K562 (cell line): ENCODE measurements around the gene PPDPF. TPM values are rescaled to one million over a fixed set of nuclear protein-coding genes. Genes with fewer than 3 reads are reported as not detected.

ENCODE experiments used
- EWSR1 ChIP-seq: fragments of 450-650 bp; IDR thresholded peaks from 2 replicates; pipeline ENCODE4 v1.6.1; 2018; ENCODE audit warnings: borderline replicate concordance, mild to moderate bottlenecking, low read depth, moderate library complexity; ENCODE audit not compliant: partially characterized antibody
- HOXB6 ChIP-seq: fragments of 250-450 bp; sonication (Bioruptor Pico); IDR thresholded peaks from 2 replicates; pipeline ENCODE4 v1.5.1; 2022; ENCODE audit warnings: mild to moderate bottlenecking, borderline replicate concordance
- HSF4 ChIP-seq: fragments of 250-450 bp; sonication (Bioruptor Pico); IDR thresholded peaks from 2 replicates; pipeline ENCODE4 v2.1.2; 2022; ENCODE audit warnings: mild to moderate bottlenecking, moderate library complexity, borderline replicate concordance
- NFRKB ChIP-seq: fragments of 450-650 bp; IDR thresholded peaks from 2 replicates; pipeline ENCODE4 v1.6.1; 2016; ENCODE audit warnings: low read depth
- ZNF655 ChIP-seq: fragments of 250-450 bp; sonication (Bioruptor Pico); IDR thresholded peaks from 2 replicates; pipeline ENCODE4 v1.5.0; 2021
- polyA plus RNA-seq, 8 experiments: library from polyadenylated mRNA; depleted of rRNA in 4 of 8; stranded (reverse) in 5 of 8; unstranded in 3 of 8; fragments of >200 nt; fragmentation: Nextera tagmentation in 2 of 8; fragmentation: Illumina TruSeq in 1 of 8; extraction: Ambion mirVana in 2 of 8; extraction: Trizol in 1 of 8; gene quantifications; 2 replicates each; pipeline versions ENCODE4 v1.2.1 to v1.2.3, GENCODE V29; 2011 to 2014; ENCODE audit warnings: inconsistent platforms in 1 of 8, missing spikeins in 1 of 8
- total RNA-seq, 7 experiments: library from RNA; depleted of rRNA in 6 of 7; stranded (reverse); fragments of >200 nt in 6 of 7; fragmentation: Illumina TruSeq in 2 of 7; extraction: Trizol in 2 of 7; gene quantifications; 2 replicates each; pipeline versions ENCODE4 v1.2.1 to v1.2.3, GENCODE V29; 2011 to 2021; ENCODE audit warnings: low replicate concordance in 1 of 7
- TF ChIP-seq, protein P1 (sequence below): sonication (generic); formaldehyde crosslinking; IDR thresholded peaks from 2 replicates; pipeline ENCODE4 v1.8.0; 2022; ENCODE audit warnings: mild to moderate bottlenecking, missing genetic modification reagents
- TF ChIP-seq, protein P2 (sequence below), 2 experiments: fragments of 150-350 bp in 1 of 2; IDR thresholded peaks; 2 replicates each; pipeline ENCODE4 v1.6.1; 2012 to 2016; ENCODE audit warnings: low read depth in 2 of 2, low read length in 2 of 2, mild to moderate bottlenecking in 1 of 2, moderate library complexity in 1 of 2
- TF ChIP-seq, protein P3 (sequence below), 2 experiments: fragments of 450-650 bp in 1 of 2; IDR thresholded peaks; 2 replicates each; pipeline ENCODE4 v1.6.1; 2011 to 2017; ENCODE audit warnings: low read depth in 2 of 2, antibody characterized with exemption in 1 of 2, borderline replicate concordance in 1 of 2, low read length in 1 of 2, mild to moderate bottlenecking in 1 of 2, mixed read lengths in 1 of 2; ENCODE audit not compliant: control insufficient read depth in 1 of 2
- TF ChIP-seq, protein P4 (sequence below): sonication (generic); formaldehyde crosslinking; IDR thresholded peaks from 2 replicates; pipeline ENCODE4 v1.8.0; 2022; ENCODE audit warnings: mild to moderate bottlenecking, missing genetic modification reagents, borderline replicate concordance
- TF ChIP-seq, protein P5 (sequence below): fragments of 450-650 bp; IDR thresholded peaks from 2 replicates; pipeline ENCODE4 v1.6.1; 2016; ENCODE audit warnings: low read depth, mild to moderate bottlenecking, moderate library complexity
- TF ChIP-seq, protein P6 (sequence below), 2 experiments: IDR thresholded peaks; 2 replicates each; pipeline ENCODE4 v1.6.1; 2011; ENCODE audit warnings: borderline replicate concordance in 1 of 2, control low read depth in 1 of 2, low read depth in 1 of 2, low read length in 1 of 2, mild to moderate bottlenecking in 1 of 2, mixed read lengths in 1 of 2, moderate library complexity in 1 of 2; ENCODE audit not compliant: insufficient read depth in 1 of 2, insufficient read length in 1 of 2, poor library complexity in 1 of 2, severe bottlenecking in 1 of 2; ENCODE audit errors: extremely low read depth in 1 of 2

Gene PPDPF
- total and polyA plus RNA-seq, 9 of the 15 experiments (the other 6 are each of a cell fraction or from before 2014, with no cell fraction given): 0.77 to 233 (median 10.5) TPM

DNA sequence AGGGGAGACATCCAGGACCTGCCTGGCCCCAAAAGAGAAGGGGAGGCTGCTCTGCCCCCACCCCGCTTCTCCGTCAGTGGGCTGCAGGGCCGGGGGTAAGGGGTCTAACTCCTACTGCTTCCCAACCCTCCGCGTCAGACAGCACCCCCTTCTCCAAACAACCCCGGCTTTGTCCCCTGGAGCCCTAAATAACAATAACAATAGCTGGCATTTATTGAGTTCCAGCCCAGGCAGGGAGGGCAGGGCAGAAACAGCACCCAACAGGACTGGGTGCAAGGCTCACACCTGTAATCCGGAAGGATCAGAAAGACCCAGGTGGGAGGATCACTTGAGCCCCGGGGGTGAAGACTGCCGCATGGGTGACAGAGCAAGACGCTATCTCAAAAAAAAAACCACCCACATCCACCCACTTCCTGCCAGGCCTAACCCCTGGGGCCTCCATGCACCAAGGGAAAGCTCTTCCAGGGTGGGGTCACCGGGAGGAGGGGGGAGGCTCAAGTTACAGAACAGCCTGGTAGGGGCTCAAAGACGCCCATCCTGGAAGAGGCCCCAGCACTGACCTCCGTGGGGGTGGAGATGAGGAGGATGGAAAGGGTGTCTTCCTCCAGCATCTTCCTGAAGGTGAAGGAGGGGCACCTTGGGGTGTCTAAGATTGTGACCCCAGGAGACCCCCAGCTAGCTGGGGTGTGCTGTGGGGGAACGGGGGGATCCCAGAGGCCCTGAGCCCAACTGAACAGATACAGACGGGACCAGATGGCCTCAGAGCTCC, 32.1 kb downstream of the PPDPF start (continued):
- TF ChIP-seq HOXB6 (CRISPR knock-in tag): no peak
- no peak for TF ChIP-seq EWSR1
- TF ChIP-seq HSF4 (CRISPR knock-in tag): no peak
- TF ChIP-seq, protein P1, sequence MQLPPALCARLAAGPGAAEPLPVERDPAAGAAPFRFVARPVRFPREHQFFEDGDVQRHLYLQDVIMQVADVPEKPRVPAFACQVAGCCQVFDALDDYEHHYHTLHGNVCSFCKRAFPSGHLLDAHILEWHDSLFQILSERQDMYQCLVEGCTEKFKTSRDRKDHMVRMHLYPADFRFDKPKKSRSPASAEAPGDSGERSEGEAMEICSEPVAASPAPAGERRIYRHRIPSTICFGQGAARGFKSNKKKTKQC (CRISPR knock-in tag): no peak
- TF ChIP-seq, protein P2, sequence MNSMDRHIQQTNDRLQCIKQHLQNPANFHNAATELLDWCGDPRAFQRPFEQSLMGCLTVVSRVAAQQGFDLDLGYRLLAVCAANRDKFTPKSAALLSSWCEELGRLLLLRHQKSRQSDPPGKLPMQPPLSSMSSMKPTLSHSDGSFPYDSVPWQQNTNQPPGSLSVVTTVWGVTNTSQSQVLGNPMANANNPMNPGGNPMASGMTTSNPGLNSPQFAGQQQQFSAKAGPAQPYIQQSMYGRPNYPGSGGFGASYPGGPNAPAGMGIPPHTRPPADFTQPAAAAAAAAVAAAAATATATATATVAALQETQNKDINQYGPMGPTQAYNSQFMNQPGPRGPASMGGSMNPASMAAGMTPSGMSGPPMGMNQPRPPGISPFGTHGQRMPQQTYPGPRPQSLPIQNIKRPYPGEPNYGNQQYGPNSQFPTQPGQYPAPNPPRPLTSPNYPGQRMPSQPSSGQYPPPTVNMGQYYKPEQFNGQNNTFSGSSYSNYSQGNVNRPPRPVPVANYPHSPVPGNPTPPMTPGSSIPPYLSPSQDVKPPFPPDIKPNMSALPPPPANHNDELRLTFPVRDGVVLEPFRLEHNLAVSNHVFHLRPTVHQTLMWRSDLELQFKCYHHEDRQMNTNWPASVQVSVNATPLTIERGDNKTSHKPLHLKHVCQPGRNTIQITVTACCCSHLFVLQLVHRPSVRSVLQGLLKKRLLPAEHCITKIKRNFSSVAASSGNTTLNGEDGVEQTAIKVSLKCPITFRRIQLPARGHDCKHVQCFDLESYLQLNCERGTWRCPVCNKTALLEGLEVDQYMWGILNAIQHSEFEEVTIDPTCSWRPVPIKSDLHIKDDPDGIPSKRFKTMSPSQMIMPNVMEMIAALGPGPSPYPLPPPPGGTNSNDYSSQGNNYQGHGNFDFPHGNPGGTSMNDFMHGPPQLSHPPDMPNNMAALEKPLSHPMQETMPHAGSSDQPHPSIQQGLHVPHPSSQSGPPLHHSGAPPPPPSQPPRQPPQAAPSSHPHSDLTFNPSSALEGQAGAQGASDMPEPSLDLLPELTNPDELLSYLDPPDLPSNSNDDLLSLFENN (IDR thresholded peaks at IDR 0.05; ENCODE audit: low read depth in 2 of 2, low read length in 2 of 2): no peak
- TF ChIP-seq NFRKB: no peak
- no peak for TF ChIP-seq ZNF655 (CRISPR knock-in tag)
- TF ChIP-seq, protein P3, sequence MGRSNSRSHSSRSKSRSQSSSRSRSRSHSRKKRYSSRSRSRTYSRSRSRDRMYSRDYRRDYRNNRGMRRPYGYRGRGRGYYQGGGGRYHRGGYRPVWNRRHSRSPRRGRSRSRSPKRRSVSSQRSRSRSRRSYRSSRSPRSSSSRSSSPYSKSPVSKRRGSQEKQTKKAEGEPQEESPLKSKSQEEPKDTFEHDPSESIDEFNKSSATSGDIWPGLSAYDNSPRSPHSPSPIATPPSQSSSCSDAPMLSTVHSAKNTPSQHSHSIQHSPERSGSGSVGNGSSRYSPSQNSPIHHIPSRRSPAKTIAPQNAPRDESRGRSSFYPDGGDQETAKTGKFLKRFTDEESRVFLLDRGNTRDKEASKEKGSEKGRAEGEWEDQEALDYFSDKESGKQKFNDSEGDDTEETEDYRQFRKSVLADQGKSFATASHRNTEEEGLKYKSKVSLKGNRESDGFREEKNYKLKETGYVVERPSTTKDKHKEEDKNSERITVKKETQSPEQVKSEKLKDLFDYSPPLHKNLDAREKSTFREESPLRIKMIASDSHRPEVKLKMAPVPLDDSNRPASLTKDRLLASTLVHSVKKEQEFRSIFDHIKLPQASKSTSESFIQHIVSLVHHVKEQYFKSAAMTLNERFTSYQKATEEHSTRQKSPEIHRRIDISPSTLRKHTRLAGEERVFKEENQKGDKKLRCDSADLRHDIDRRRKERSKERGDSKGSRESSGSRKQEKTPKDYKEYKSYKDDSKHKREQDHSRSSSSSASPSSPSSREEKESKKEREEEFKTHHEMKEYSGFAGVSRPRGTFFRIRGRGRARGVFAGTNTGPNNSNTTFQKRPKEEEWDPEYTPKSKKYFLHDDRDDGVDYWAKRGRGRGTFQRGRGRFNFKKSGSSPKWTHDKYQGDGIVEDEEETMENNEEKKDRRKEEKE (IDR thresholded peaks at IDR 0.05; ENCODE audit: borderline replicate concordance in 1 of 2, control insufficient read depth in 1 of 2, low read depth in 2 of 2, low read length in 1 of 2): no peak
- TF ChIP-seq, protein P4, sequence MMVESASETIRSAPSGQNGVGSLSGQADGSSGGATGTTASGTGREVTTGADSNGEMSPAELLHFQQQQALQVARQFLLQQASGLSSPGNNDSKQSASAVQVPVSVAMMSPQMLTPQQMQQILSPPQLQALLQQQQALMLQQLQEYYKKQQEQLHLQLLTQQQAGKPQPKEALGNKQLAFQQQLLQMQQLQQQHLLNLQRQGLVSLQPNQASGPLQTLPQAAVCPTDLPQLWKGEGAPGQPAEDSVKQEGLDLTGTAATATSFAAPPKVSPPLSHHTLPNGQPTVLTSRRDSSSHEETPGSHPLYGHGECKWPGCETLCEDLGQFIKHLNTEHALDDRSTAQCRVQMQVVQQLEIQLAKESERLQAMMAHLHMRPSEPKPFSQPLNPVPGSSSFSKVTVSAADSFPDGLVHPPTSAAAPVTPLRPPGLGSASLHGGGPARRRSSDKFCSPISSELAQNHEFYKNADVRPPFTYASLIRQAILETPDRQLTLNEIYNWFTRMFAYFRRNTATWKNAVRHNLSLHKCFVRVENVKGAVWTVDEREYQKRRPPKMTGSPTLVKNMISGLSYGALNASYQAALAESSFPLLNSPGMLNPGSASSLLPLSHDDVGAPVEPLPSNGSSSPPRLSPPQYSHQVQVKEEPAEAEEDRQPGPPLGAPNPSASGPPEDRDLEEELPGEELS (CRISPR knock-in tag): no peak
- TF ChIP-seq, protein P5, sequence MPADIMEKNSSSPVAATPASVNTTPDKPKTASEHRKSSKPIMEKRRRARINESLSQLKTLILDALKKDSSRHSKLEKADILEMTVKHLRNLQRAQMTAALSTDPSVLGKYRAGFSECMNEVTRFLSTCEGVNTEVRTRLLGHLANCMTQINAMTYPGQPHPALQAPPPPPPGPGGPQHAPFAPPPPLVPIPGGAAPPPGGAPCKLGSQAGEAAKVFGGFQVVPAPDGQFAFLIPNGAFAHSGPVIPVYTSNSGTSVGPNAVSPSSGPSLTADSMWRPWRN: peak; percentile 41; the same call in 1 of the 2 replicates
- TF ChIP-seq, protein P6, sequence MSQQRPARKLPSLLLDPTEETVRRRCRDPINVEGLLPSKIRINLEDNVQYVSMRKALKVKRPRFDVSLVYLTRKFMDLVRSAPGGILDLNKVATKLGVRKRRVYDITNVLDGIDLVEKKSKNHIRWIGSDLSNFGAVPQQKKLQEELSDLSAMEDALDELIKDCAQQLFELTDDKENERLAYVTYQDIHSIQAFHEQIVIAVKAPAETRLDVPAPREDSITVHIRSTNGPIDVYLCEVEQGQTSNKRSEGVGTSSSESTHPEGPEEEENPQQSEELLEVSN (IDR thresholded peaks at IDR 0.05; ENCODE audit: borderline replicate concordance in 1 of 2, extremely low read depth in 1 of 2, insufficient read depth in 1 of 2, insufficient read length in 1 of 2, low read depth in 1 of 2, low read length in 1 of 2, poor library complexity in 1 of 2, severe bottlenecking in 1 of 2): peak in 1 of 2 experiments; percentile 21
